ENCODE measurements around the gene EZH2.

GRCh38 chr7:148918058-148918596 lies 34.0 kb upstream of the EZH2 start:
- TF ChIP-seq CTCF (IDR thresholded peaks at IDR 0.05) (no peak), POLR2A (IDR thresholded peaks at IDR 0.05; ENCODE audit: low read length) (no peak), EP300 (IDR thresholded peaks at IDR 0.05) (no peak), NFE2L2 (conservative IDR thresholded peaks at IDR 0.05; ENCODE audit: low read length) (no peak), RAD21 (conservative IDR thresholded peaks at IDR 0.05 in 1 of 2, IDR thresholded peaks at IDR 0.05 in 1 of 2) (no peak), MAX (IDR thresholded peaks at IDR 0.05) (no peak), CHD4 (IDR thresholded peaks at IDR 0.05; ENCODE audit: borderline replicate concordance) (no peak), FOSL2 (IDR thresholded peaks at IDR 0.05) (no peak), FOSL2 (CRISPR knock-in tag; IDR thresholded peaks at IDR 0.05) (no peak), POLR2AphosphoS2 (conservative IDR thresholded peaks at IDR 0.05; ENCODE audit: low read length) (no peak), JUNB (IDR thresholded peaks at IDR 0.05) (no peak), PHF8 (IDR thresholded peaks at IDR 0.05; ENCODE audit: borderline replicate concordance, low read depth) (no peak), RFX5 (IDR thresholded peaks at IDR 0.05) (no peak)
